PC-3 (cell line): Measurements from ENCODE around the gene JUNB.

Experiments used
- CTCF ChIP-seq: fragments of 300-600 bp; sonication (generic); conservative IDR thresholded peaks from 2 replicates; pipeline ENCODE4 v1.5.1; 2017; ENCODE audit warnings: antibody characterized with exemption, low read depth, mild to moderate bottlenecking, low read length
- EZH2 ChIP-seq: fragments of 300-600 bp; sonication (generic); IDR thresholded peaks from one replicate; pipeline ENCODE4 v1.6.1; 2017; ENCODE audit warnings: antibody characterized with exemption, mild to moderate bottlenecking, low read length; ENCODE audit not compliant: unreplicated experiment

GRCh38 chr19:12782174-12782423 is 9.2 kb upstream of the JUNB start:
- no peak for TF ChIP-seq CTCF
- TF ChIP-seq EZH2 = no peak
